ENCODE results near the gene PTTG2. TPM values are rescaled to one million over a fixed set of nuclear protein-coding genes. Genes with fewer than 3 reads are reported as not detected.

The PTTG2 gene
- total RNA-seq, 1 experiment from 2014 or later = 0.35 TPM

- H3K27me3 Mint-ChIP-seq (ENCODE audit: low read depth) = no peaks in the 10 kb centered on the region
- H3K4me3 Mint-ChIP-seq = no peak overlapping the region
- no peak for ATAC-seq
- H3K36me3 Mint-ChIP-seq = no peaks in the 10 kb centered on the region; the same call in 1 of the 2 replicates
- ChIA-PET CTCF (interaction anchor here (1.2 kb wide), 1 partner anchor 84 kb away, joined by 3 read pairs; no protein-coding TSS in a partner anchor), POLR2A (no interaction called here)
- H3K9me3 Mint-ChIP-seq = no peaks in the 10 kb centered on the region
- DNase-seq (ENCODE audit: low spot score) = no peak
- no peak for TF ChIP-seq ATF2 (CRISPR knock-in tag; IDR thresholded peaks at IDR 0.05; ENCODE audit: borderline replicate concordance, low read depth)
- no peak for TF ChIP-seq ZNF281 (CRISPR knock-in tag; IDR thresholded peaks at IDR 0.05)
- TF ChIP-seq GRHL2 (CRISPR knock-in tag; IDR thresholded peaks at IDR 0.05; ENCODE audit: insufficient replicate concordance, severe bottlenecking) = no peak
- TF ChIP-seq KAT7 (CRISPR knock-in tag; IDR thresholded peaks at IDR 0.05; ENCODE audit: borderline replicate concordance) = no peak
- TF ChIP-seq ZBTB21 (CRISPR knock-in tag; IDR thresholded peaks at IDR 0.05; ENCODE audit: borderline replicate concordance) = no peak
- TF ChIP-seq NFE2L1 (CRISPR knock-in tag; IDR thresholded peaks at IDR 0.05) = no peak
- TF ChIP-seq ZNF512 (CRISPR knock-in tag; IDR thresholded peaks at IDR 0.05; ENCODE audit: borderline replicate concordance) = no peak
- TF ChIP-seq MAX (CRISPR knock-in tag; IDR thresholded peaks at IDR 0.05) = no peak
- TF ChIP-seq FOXP1 (CRISPR knock-in tag; IDR thresholded peaks at IDR 0.05; ENCODE audit: borderline replicate concordance) = no peak
- no peak for TF ChIP-seq AFF4 (CRISPR knock-in tag; IDR thresholded peaks at IDR 0.05; ENCODE audit: borderline replicate concordance)
- TF ChIP-seq HMGA2 (CRISPR knock-in tag; IDR thresholded peaks at IDR 0.05) = no peak
- no peak for TF ChIP-seq MYBL2 (CRISPR knock-in tag; IDR thresholded peaks at IDR 0.05)
- TF ChIP-seq CREM (CRISPR knock-in tag; IDR thresholded peaks at IDR 0.05) = no peak
- TF ChIP-seq ZNF423 (CRISPR knock-in tag; IDR thresholded peaks at IDR 0.05) = no peak
- no peak for TF ChIP-seq MXD4 (CRISPR knock-in tag; IDR thresholded peaks at IDR 0.05; ENCODE audit: borderline replicate concordance)
- no peak for TF ChIP-seq E2F1 (CRISPR knock-in tag; IDR thresholded peaks at IDR 0.05)
- TF ChIP-seq GABPB1 (CRISPR knock-in tag; IDR thresholded peaks at IDR 0.05) = no peak
- TF ChIP-seq OVOL2 (CRISPR knock-in tag; IDR thresholded peaks at IDR 0.05; ENCODE audit: borderline replicate concordance) = no peak
- TF ChIP-seq ZNF317 (CRISPR knock-in tag; IDR thresholded peaks at IDR 0.05; ENCODE audit: borderline replicate concordance, low read depth) = no peak
- no peaks in the 10 kb centered on the region for H3K4me1 Mint-ChIP-seq
- no peak overlapping the region for H3K27ac Mint-ChIP-seq
These were observed 8.5 kb upstream of the PTTG2 start for GRCh38 chr4:37951461-37952352.
